Testis (tissue), 3 donors: Measurements from ENCODE around the gene THRB. TPM values are rescaled to one million over a fixed set of nuclear protein-coding genes. Genes with fewer than 3 reads are reported as not detected.

Source experiments
- DNase-seq: peaks from one replicate; pipeline ENCODE4 v3.0.0-alpha.2; 2019
- H3K27ac ChIP-seq, 2 donors: fragments of 200-600 bp; sonication (generic); one replicate each; pipeline ENCODE4 v1.5.1; 2019
- H3K27me3 ChIP-seq: fragments of 200-600 bp; sonication (generic); one replicate; pipeline ENCODE4 v1.5.1; 2019
- H3K36me3 ChIP-seq: fragments of 200-600 bp; sonication (generic); one replicate; pipeline ENCODE4 v1.5.1; 2017; ENCODE audit warnings: low read depth; ENCODE audit errors: missing control alignments
- H3K4me1 ChIP-seq: fragments of 200-600 bp; sonication (generic); one replicate; pipeline ENCODE4 v1.5.1; 2019
- H3K4me3 ChIP-seq, 2 donors: fragments of 200-600 bp; sonication (generic); one replicate each; pipeline ENCODE4 v1.5.1; 2017 to 2019
- H3K9me3 ChIP-seq: fragments of 200-600 bp; sonication (generic); one replicate; pipeline ENCODE4 v1.5.1; 2017
- POLR2A ChIP-seq: fragments of 450-650 bp; IDR thresholded peaks from one replicate; pipeline ENCODE4 v1.6.1; 2017; ENCODE audit warnings: antibody characterized with exemption, mild to moderate bottlenecking, moderate library complexity
- WGBS, 2 donors: methylation state at CpG; one replicate each; pipeline ENCODE4 v1.1.5; 2018; 5-methylcytosine and 5-hydroxymethylcytosine counted together
- intact Hi-C: fragments of 100-400 bp; cut with DNase I; formaldehyde crosslinking; loops from one replicate; pipeline ENCODE4 v1.15.1; 2023; ENCODE audit warnings: low total_unique reads
- polyA plus RNA-seq: library from polyadenylated mRNA; stranded (reverse); fragments of 350-450 nt; fragmentation: Illumina TruSeq; extraction: RNeasy Lipid Tissue Mini Kit (QIAGEN cat#74804); gene quantifications from one replicate; pipeline ENCODE4 v1.2.3, GENCODE V29; 2014; ENCODE audit warnings: low read depth, low replicate concordance; ENCODE audit not compliant: insufficient read depth
- total RNA-seq, 2 donors: library from RNA; depleted of rRNA; stranded (reverse); fragments of >200 nt; gene quantifications; one replicate each; pipeline ENCODE4 v1.2.3, GENCODE V29; 2016
- TF ChIP-seq, protein P1 (sequence below), 3 experiments: fragments of 450-650 bp in 2 of 3; fragments of 200-600 bp in 1 of 3; sonication (generic) in 1 of 3; IDR thresholded peaks; one replicate each; pipeline ENCODE4 v1.5.1; 2016 to 2019; ENCODE audit warnings: antibody characterized with exemption in 3 of 3, mild to moderate bottlenecking in 2 of 3, moderate library complexity in 1 of 3

The THRB gene
- total and polyA plus RNA-seq, 3 donors from 2014 or later, result 1.3 to 2.0 (median 1.4) TPM

DNA sequence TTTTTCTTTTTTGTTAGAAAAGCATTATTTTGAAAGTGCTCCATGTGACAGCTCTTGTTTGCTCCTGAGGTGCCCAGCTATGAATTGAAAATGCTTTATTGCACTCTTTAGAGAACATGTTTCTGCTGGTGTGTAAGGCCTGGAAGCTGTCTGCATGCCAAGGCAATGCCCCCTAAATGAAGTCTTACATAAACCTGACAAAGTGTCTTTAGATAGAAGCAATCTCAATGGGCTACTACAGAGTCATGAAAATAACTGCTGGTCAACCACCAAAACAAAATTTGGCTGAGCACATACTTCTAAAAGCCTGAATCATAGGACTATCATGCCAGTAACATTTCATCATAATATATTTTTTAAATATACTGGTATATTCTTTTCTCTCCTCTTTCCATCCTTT is 178.7 kb downstream of the THRB start:
- H3K9me3 ChIP-seq, result no peaks in the 10 kb centered on the region
- no peaks in the 10 kb centered on the region for H3K36me3 ChIP-seq
- no peak overlapping the region for H3K4me3 ChIP-seq
- H3K4me1 ChIP-seq, result no peaks in the 10 kb centered on the region
- no peak for TF ChIP-seq POLR2A
- TF ChIP-seq, protein P1, sequence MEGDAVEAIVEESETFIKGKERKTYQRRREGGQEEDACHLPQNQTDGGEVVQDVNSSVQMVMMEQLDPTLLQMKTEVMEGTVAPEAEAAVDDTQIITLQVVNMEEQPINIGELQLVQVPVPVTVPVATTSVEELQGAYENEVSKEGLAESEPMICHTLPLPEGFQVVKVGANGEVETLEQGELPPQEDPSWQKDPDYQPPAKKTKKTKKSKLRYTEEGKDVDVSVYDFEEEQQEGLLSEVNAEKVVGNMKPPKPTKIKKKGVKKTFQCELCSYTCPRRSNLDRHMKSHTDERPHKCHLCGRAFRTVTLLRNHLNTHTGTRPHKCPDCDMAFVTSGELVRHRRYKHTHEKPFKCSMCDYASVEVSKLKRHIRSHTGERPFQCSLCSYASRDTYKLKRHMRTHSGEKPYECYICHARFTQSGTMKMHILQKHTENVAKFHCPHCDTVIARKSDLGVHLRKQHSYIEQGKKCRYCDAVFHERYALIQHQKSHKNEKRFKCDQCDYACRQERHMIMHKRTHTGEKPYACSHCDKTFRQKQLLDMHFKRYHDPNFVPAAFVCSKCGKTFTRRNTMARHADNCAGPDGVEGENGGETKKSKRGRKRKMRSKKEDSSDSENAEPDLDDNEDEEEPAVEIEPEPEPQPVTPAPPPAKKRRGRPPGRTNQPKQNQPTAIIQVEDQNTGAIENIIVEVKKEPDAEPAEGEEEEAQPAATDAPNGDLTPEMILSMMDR (IDR thresholded peaks at IDR 0.05), result no peak
- H3K27ac ChIP-seq, result no peak overlapping the region
- no peaks in the 10 kb centered on the region for H3K27me3 ChIP-seq
- intact Hi-C loops, result no loop called here
- DNase-seq, result no peak

DNA sequence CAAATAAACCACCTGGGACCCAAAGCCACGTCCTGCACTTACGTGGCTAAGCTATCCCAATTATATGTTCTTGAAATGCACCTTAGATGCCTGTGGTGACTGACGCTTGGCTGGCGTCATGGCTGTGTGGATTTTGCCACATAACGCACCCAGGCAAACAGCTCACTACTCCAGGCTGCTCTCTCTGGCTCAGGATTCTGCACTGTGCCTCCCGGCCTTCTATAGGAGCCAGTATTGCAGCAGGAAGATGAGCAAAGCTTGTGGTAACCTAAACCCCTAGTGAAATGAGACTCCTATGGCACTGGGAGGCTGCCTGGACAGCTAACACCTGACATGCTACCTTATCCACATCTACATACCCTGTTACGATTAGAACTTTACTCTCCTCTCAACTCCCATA is 179.3 kb downstream of the THRB start:
- DNase-seq, result no peak
- no peak for TF ChIP-seq POLR2A
- TF ChIP-seq, protein P1 (IDR thresholded peaks at IDR 0.05), result no peak
- WGBS, 2 donors, result 89 to 91% methylated on average over 7 of the region's 7 CpGs
- Histone ChIP-seq H3K27me3 (no peaks in the 10 kb centered on the region), H3K27ac (no peak overlapping the region), H3K9me3 (no peaks in the 10 kb centered on the region), H3K36me3 (no peaks in the 10 kb centered on the region), H3K4me1 (no peaks in the 10 kb centered on the region), H3K4me3 (no peak overlapping the region)
- intact Hi-C loops, result no loop called here

DNA sequence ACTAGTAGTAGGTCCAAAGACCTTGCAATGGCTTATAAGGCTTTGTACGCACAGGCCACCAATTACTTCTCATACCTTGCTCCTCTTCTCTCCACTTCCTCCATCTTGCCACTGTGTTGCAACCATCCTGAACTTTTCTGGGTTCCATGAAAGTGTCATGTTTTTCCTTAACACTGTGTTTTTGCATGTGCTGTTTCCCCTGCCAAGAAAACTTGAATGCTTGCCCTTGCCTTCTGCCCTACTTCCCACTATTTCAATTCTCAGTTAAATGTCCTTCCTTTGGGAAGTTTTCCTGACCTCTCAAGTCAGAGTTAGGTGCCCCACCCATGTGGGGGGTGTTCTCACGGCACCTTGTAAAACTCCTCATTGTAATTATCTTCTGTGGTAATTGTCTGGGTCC is 182.8 kb downstream of the THRB start:
- no peaks in the 10 kb centered on the region for H3K9me3 ChIP-seq
- TF ChIP-seq POLR2A, result no peak
- TF ChIP-seq, protein P1 (IDR thresholded peaks at IDR 0.05), result no peak
- intact Hi-C loops, result no loop called here
- H3K4me3 ChIP-seq, result no peak overlapping the region
- no peak overlapping the region for H3K27ac ChIP-seq
- no peak for DNase-seq
- no peaks in the 10 kb centered on the region for H3K36me3 ChIP-seq
- no peaks in the 10 kb centered on the region for H3K27me3 ChIP-seq
- 71 to 77% methylated on average over 2 of the region's 2 CpGs for WGBS, 2 donors
- H3K4me1 ChIP-seq, result no peaks in the 10 kb centered on the region

DNA sequence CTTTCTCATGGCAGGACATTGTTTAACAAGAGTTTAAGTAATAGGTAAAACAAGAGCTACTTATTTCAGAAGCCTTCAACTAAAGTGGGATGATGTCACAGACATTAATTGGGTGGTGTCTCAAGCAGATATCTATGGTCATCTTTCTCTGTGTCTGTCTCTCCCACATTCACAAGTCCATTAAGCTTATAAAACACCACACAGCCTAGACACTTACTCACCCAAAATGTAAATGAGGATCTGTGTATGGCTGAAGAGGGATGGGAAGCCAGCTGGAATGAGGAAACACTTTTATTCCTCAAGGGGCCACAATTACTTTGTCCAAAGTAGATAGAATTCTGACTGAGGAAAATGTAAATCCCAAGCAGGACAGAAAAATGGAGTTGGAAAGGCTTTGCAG is 183.8 kb downstream of the THRB start:
- no peaks in the 10 kb centered on the region for H3K4me1 ChIP-seq
- TF ChIP-seq, protein P1 (IDR thresholded peaks at IDR 0.05), result no peak
- no peak for TF ChIP-seq POLR2A
- H3K27ac ChIP-seq, result no peak overlapping the region
- H3K36me3 ChIP-seq, result no peaks in the 10 kb centered on the region
- intact Hi-C loops, result no loop called here
- no peak for DNase-seq
- no peaks in the 10 kb centered on the region for H3K27me3 ChIP-seq
- no peak overlapping the region for H3K4me3 ChIP-seq
- H3K9me3 ChIP-seq, result no peaks in the 10 kb centered on the region

DNA sequence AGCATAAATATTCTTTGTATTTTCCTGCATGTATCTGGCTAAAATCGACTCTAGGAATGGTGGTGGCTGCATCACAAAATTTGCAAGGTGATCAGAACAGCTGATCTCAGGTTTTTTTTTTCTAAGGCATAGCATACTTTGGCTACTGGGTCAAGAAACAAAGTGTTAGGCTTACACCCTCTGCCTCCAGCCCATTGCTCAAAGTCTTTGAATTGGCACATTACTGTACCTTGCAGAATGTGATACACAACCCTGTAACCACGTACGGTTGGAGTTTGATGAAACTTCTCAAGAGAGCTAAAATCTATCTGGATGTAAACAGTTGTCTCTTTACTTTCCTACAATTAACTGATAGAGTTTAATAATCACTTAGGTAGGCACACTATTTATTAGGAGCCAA is 188.1 kb downstream of the THRB start:
- no peak for DNase-seq
- no peak overlapping the region for H3K4me3 ChIP-seq
- no peaks in the 10 kb centered on the region for H3K9me3 ChIP-seq
- TF ChIP-seq, protein P1 (IDR thresholded peaks at IDR 0.05), result no peak
- no peak for TF ChIP-seq POLR2A
- intact Hi-C loops, result no loop called here
- no peak overlapping the region for H3K27ac ChIP-seq
- no peaks in the 10 kb centered on the region for H3K4me1 ChIP-seq
- no peaks in the 10 kb centered on the region for H3K27me3 ChIP-seq
- WGBS, 2 donors, result 84 to 96% methylated on average over 3 of the region's 3 CpGs
- no peaks in the 10 kb centered on the region for H3K36me3 ChIP-seq
